CD4-positive, alpha-beta T cell treated with Interleukin-21 for 1 hour (primary cell): ENCODE data around the gene GPR152.
"Not testable (repeated sequence)": the region's sequence is repeated elsewhere in the genome, so short reads cannot be mapped to it uniquely, and the experiment has no call there.

Source experiments
- DNase-seq: peaks from one replicate; pipeline ENCODE4 v3.0.0-alpha.2; 2020

GPR152 gene

GRCh38 chr11:67407688-67408163 lies 44.8 kb downstream of the GPR152 start:
- no peak for DNase-seq

GRCh38 chr11:67406969-67407687 lies 45.4 kb downstream of the GPR152 start:
- no peak for DNase-seq

GRCh38 chr11:67406420-67406968 lies 46.0 kb downstream of the GPR152 start:
- DNase-seq: no peak

- no peak for DNase-seq
Observed at GRCh38 chr11:67405688-67406339, 46.7 kb downstream of the GPR152 start.

- DNase-seq: no peak
Observed at GRCh38 chr11:67405196-67405567, 47.3 kb downstream of the GPR152 start.

- DNase-seq: peak; percentile 60
Observed at GRCh38 chr11:67404515-67405195, 47.9 kb downstream of the GPR152 start.

- not testable (repeated sequence) for DNase-seq
Observed at GRCh38 chr11:67403085-67403484, 49.4 kb downstream of the GPR152 start.

GRCh38 chr11:67402192-67402839 lies 50.2 kb downstream of the GPR152 start:
- DNase-seq: not testable (repeated sequence)

- peak; percentile 91 for DNase-seq
Observed at GRCh38 chr11:67401495-67402191, 50.9 kb downstream of the GPR152 start, which contains the start of gene PPP1CA. PPP1CA (minus strand) TSS chr11:67401858; CDS start chr11:67401782, 76 bp downstream.
